Choroid plexus epithelial cell (primary cell): Measurements from ENCODE around the gene SLC22A4.

Experiments
- DNase-seq: peaks from one replicate; pipeline ENCODE4 v3.0.0-alpha.2; 2010; ENCODE audit warnings: low read depth
- H3K4me3 ChIP-seq: 2 replicates; pipeline ENCODE4 v1.5.1; 2011; ENCODE audit warnings: low read depth, mild to moderate bottlenecking, control low read depth, low read length, moderate library complexity
- CTCF ChIP-seq: conservative IDR thresholded peaks from 2 replicates; pipeline ENCODE4 v1.5.1; 2011; ENCODE audit warnings: low read depth, mild to moderate bottlenecking, control low read depth, inconsistent platforms, low read length, moderate library complexity

Gene SLC22A4

DNA sequence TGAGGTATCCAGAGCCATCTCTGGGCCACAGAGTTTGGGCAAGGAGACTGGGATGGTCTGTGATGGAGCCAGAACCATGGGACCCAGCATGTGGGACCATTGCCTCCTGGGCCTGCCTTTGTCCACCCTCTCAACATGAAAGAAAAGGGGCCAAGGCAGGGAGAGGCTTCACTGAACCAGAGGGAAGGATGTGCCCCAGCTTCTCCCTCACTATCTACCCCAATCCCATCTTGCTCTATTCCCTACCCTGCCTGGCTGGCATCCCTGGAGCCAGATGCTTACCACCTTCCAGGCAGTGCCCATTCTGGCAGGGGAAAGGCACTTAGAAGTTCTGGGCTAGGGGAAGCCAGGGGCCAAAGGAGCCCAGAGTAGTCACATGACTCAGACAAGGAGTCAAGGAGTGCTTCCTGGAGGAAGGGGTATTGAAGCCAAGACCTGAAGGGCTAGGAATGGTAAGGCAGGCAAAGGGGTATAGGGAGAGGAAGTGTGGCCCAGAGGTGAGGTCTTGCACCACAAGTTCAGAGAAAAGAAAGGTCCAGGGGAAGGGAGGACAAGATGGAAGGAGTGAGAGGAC is 26.9 kb upstream of the SLC22A4 start:
- DNase-seq = no peak
- TF ChIP-seq CTCF = no peak
- no peak overlapping the region for H3K4me3 ChIP-seq

- H3K4me3 ChIP-seq = no peak overlapping the region
- no peak for DNase-seq
- TF ChIP-seq CTCF = no peak
Measured at GRCh38 chr5:132267931-132268768, 26.0 kb upstream of the SLC22A4 start.

- peak; percentile 64 for DNase-seq
Measured at GRCh38 chr5:132268769-132269551, 25.2 kb upstream of the SLC22A4 start.

DNA sequence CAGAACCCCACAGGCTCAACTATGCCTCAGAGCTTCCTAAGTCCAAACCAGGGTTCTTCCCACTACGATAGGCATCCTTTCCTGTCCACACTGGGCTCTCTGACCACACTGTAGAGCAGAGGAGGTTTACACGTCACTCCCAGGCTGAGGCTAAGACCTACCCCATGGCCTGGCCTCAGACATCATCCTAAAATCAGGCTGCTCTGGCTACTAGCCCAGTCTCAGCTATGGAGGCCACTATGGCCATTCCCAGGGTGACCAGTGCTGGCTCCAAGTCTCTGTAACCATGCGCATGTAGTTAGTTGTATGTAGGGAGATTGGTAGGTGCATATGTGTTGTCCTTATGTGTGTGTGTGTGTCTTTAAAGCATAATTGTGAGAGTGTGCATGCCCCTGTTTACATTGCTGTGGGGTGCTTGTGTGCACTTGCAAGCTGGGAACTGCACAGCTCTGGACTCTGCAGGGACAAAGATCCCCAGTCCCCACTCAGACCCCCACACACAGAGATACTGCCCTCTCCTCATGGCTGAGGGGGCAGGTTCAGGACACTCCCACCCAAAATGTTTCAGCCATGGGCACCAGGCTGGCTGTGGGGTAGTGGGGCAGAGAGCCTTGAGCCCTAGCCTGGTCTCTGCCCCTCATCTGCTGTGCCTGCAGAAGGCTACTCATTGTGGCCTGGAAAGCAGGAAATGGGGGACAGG is 24.4 kb upstream of the SLC22A4 start:
- TF ChIP-seq CTCF = no peak
- peak; percentile 31 for DNase-seq

More at GRCh38 chr5:132268769-132269551, 25.2 kb upstream of the SLC22A4 start:
- no peak overlapping the region for H3K4me3 ChIP-seq
- TF ChIP-seq CTCF = no peak

DNA sequence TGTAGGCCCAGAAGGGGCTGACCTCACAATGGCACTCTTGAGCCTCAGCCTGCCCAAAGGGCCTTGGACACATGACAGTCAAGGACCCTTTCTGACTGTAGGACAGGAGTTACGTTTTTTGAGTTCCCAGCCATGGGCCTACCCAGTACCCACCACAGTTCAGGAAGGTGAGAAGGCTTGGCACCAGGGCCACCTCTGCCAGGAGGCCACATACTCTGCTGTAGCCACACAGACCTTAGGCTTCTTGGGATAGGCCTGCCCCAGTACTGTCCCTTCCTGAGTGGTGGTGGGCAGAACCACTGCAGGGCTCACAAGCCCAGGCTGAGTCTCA is 23.9 kb upstream of the SLC22A4 start:
- no peak for DNase-seq
- TF ChIP-seq CTCF = no peak
- H3K4me3 ChIP-seq = no peak overlapping the region

More for the DNA sequence above, 24.4 kb upstream of the SLC22A4 start:
- H3K4me3 ChIP-seq = no peak overlapping the region

DNA sequence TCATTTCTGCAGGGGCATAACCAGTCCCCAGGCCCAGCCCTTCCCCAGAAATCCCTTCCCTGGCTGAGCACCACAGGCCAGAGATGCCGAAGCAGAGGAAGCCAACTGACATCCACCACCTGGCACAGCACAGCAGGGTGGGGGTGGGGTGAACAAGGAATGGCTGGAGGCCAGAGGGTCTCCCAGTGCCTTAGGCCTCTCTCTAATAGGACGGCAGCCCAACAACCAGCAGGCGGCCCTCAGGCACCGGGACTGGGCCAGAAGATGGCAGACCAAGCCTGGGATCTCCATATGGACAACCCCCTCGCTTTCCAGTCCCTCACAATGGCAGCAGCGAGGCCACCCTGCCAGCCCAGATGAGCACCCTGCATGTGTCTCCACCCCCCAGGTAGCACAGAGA is 23.5 kb upstream of the SLC22A4 start:
- DNase-seq = no peak
- H3K4me3 ChIP-seq = no peak overlapping the region
- no peak for TF ChIP-seq CTCF
